ENCODE measurements around the gene SLC12A9. TPM values are rescaled to one million over a fixed set of nuclear protein-coding genes. Genes with fewer than 3 reads are reported as not detected.

SLC12A9 gene
- total RNA-seq, 1 donor, result 16.0 TPM

- peak; percentile 10 for DNase-seq (ENCODE audit: low read depth)
- H3K4me3 ChIP-seq (ENCODE audit: low read depth, low read length), result no peak overlapping the region
- TF ChIP-seq CTCF (IDR thresholded peaks at IDR 0.05; ENCODE audit: insufficient read depth, low read depth, low read length), result no peak
Measured at GRCh38 chr7:100835903-100836811, 16.4 kb upstream of the SLC12A9 start.

GRCh38 chr7:100836812-100837098 lies 15.8 kb upstream of the SLC12A9 start:
- H3K4me3 ChIP-seq (ENCODE audit: low read depth, low read length), result peak overlapping the region; percentile 47
- no peak for DNase-seq (ENCODE audit: low read depth)
- TF ChIP-seq CTCF (IDR thresholded peaks at IDR 0.05; ENCODE audit: insufficient read depth, low read depth, low read length), result no peak

GRCh38 chr7:100837099-100837836 lies 15.2 kb upstream of the SLC12A9 start:
- peak; percentile 91 for DNase-seq (ENCODE audit: low read depth)
- TF ChIP-seq CTCF (IDR thresholded peaks at IDR 0.05; ENCODE audit: insufficient read depth, low read depth, low read length), result no peak
- H3K4me3 ChIP-seq (ENCODE audit: low read depth, low read length), result peak overlapping the region; percentile 47

GRCh38 chr7:100839361-100839760 lies 13.2 kb upstream of the SLC12A9 start:
- no peak for DNase-seq (ENCODE audit: low read depth)
- no peak overlapping the region for H3K4me3 ChIP-seq (ENCODE audit: low read depth, low read length)
- TF ChIP-seq CTCF (IDR thresholded peaks at IDR 0.05; ENCODE audit: insufficient read depth, low read depth, low read length), result no peak

- no peak for TF ChIP-seq CTCF (IDR thresholded peaks at IDR 0.05; ENCODE audit: insufficient read depth, low read depth, low read length)
- no peak overlapping the region for H3K4me3 ChIP-seq (ENCODE audit: low read depth, low read length)
- DNase-seq (ENCODE audit: low read depth), result no peak
Measured at GRCh38 chr7:100840470-100841100, 11.9 kb upstream of the SLC12A9 start.

GRCh38 chr7:100847360-100847759 lies 5.2 kb upstream of the SLC12A9 start:
- no peak for DNase-seq (ENCODE audit: low read depth)
- H3K4me3 ChIP-seq (ENCODE audit: low read depth, low read length), result no peak overlapping the region
- no peak for TF ChIP-seq CTCF (IDR thresholded peaks at IDR 0.05; ENCODE audit: insufficient read depth, low read depth, low read length)
